ENCODE measurements around the gene ISL1. TPM values are rescaled to one million over a fixed set of nuclear protein-coding genes. Genes with fewer than 3 reads are reported as not detected.

The ISL1 gene
- total RNA-seq, 4 donors from 2014 or later = 0.63 TPM; not detected in 3

GRCh38 chr5:51404255-51404654 is 21.0 kb downstream of the ISL1 start:
- Histone ChIP-seq H3K36me3 (no peaks in the 10 kb centered on the region), H3K9me3 (no peaks in the 10 kb centered on the region), H3K4me1 (no peaks in the 10 kb centered on the region), H3K27me3 (peaks cover 2% of the 10 kb centered on the region), H3K4me3 (replicated peaks in 1 of 3) (no peak overlapping the region), H3K27ac (no peak overlapping the region)
- TF ChIP-seq POLR2A (IDR thresholded peaks at IDR 0.05) (no peak), CTCF (IDR thresholded peaks at IDR 0.05) (no peak)
- WGBS, 2 donors = 94 to 98% methylated on average over 1 of the region's 1 CpG
- intact Hi-C loops (cut with DNase I) = no loop called here
- no peak for DNase-seq

- Histone ChIP-seq H3K9me3 (no peaks in the 10 kb centered on the region), H3K4me1 (no peaks in the 10 kb centered on the region), H3K27ac (no peak overlapping the region), H3K4me3 (replicated peaks in 1 of 3) (no peak overlapping the region), H3K36me3 (no peaks in the 10 kb centered on the region), H3K27me3 (no peaks in the 10 kb centered on the region)
- intact Hi-C loops (cut with DNase I) = no loop called here
- no peak for DNase-seq
- TF ChIP-seq CTCF (IDR thresholded peaks at IDR 0.05) (no peak), POLR2A (IDR thresholded peaks at IDR 0.05) (no peak)
- 67 to 68% methylated on average over 7 of the region's 7 CpGs for WGBS, 2 donors
These were observed 28.7 kb downstream of the ISL1 start for GRCh38 chr5:51411921-51412325.

GRCh38 chr5:51414516-51414915 is 31.3 kb downstream of the ISL1 start:
- Histone ChIP-seq H3K4me3 (replicated peaks in 1 of 3) (no peak overlapping the region), H3K27ac (no peak overlapping the region), H3K4me1 (no peaks in the 10 kb centered on the region), H3K27me3 (no peaks in the 10 kb centered on the region), H3K9me3 (no peaks in the 10 kb centered on the region), H3K36me3 (no peaks in the 10 kb centered on the region)
- no peak for DNase-seq
- WGBS, 2 donors = 65 to 67% methylated on average over 2 of the region's 2 CpGs
- TF ChIP-seq POLR2A (IDR thresholded peaks at IDR 0.05) (no peak), CTCF (IDR thresholded peaks at IDR 0.05) (no peak)
- intact Hi-C loops (cut with DNase I) = no loop called here

- no peak overlapping the region for H3K4me3 ChIP-seq (replicated peaks in 1 of 3)
- no peak for TF ChIP-seq CTCF (IDR thresholded peaks at IDR 0.05)
- no peak for TF ChIP-seq POLR2A (IDR thresholded peaks at IDR 0.05)
- H3K36me3 ChIP-seq = no peaks in the 10 kb centered on the region
- H3K27ac ChIP-seq = no peak overlapping the region
- H3K4me1 ChIP-seq = no peaks in the 10 kb centered on the region
- 85 to 88% methylated on average over 3 of the region's 3 CpGs for WGBS, 2 donors
- H3K27me3 ChIP-seq = no peaks in the 10 kb centered on the region
- H3K9me3 ChIP-seq = no peaks in the 10 kb centered on the region
- DNase-seq = no peak
- intact Hi-C loops (cut with DNase I) = no loop called here
These were observed 32.9 kb downstream of the ISL1 start for GRCh38 chr5:51416149-51416548.

- H3K4me3 ChIP-seq (replicated peaks in 1 of 3) = no peak overlapping the region
- H3K27ac ChIP-seq = no peak overlapping the region
- no peak for DNase-seq
- WGBS, 2 donors = 78 to 81% methylated on average over 3 of the region's 3 CpGs
- no peaks in the 10 kb centered on the region for H3K4me1 ChIP-seq
- TF ChIP-seq CTCF (IDR thresholded peaks at IDR 0.05) = no peak
- no peak for TF ChIP-seq POLR2A (IDR thresholded peaks at IDR 0.05)
- no peaks in the 10 kb centered on the region for H3K36me3 ChIP-seq
- intact Hi-C loops (cut with DNase I) = no loop called here
- no peaks in the 10 kb centered on the region for H3K27me3 ChIP-seq
- no peaks in the 10 kb centered on the region for H3K9me3 ChIP-seq
These were observed 49.9 kb downstream of the ISL1 start for GRCh38 chr5:51433052-51433710.

Data from thyroid gland (tissue), 4 donors.